PC-3 (cell line): ENCODE measurements around the gene NKTR.

Source experiments
- EZH2 ChIP-seq: fragments of 300-600 bp; sonication (generic); IDR thresholded peaks from one replicate; pipeline ENCODE4 v1.6.1; 2017; ENCODE audit warnings: antibody characterized with exemption, mild to moderate bottlenecking, low read length; ENCODE audit not compliant: unreplicated experiment
- TF ChIP-seq, protein P1 (sequence below): fragments of 300-600 bp; sonication (generic); conservative IDR thresholded peaks from 2 replicates; pipeline ENCODE4 v1.5.1; 2017; ENCODE audit warnings: antibody characterized with exemption, low read depth, mild to moderate bottlenecking, low read length

- TF ChIP-seq, protein P1, sequence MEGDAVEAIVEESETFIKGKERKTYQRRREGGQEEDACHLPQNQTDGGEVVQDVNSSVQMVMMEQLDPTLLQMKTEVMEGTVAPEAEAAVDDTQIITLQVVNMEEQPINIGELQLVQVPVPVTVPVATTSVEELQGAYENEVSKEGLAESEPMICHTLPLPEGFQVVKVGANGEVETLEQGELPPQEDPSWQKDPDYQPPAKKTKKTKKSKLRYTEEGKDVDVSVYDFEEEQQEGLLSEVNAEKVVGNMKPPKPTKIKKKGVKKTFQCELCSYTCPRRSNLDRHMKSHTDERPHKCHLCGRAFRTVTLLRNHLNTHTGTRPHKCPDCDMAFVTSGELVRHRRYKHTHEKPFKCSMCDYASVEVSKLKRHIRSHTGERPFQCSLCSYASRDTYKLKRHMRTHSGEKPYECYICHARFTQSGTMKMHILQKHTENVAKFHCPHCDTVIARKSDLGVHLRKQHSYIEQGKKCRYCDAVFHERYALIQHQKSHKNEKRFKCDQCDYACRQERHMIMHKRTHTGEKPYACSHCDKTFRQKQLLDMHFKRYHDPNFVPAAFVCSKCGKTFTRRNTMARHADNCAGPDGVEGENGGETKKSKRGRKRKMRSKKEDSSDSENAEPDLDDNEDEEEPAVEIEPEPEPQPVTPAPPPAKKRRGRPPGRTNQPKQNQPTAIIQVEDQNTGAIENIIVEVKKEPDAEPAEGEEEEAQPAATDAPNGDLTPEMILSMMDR: no peak
- no peak for TF ChIP-seq EZH2
Measured at GRCh38 chr3:42662813-42663535, 62.5 kb downstream of the NKTR start.
